ENCODE data around the gene MPND.
A peak's percentile ranks its signal among the peaks of the same experiment; 100 is the strongest.

Gene MPND

GRCh38 chr19:4369888-4370260, 26.5 kb downstream of the MPND start:
- peak overlapping the region; percentile 97 for H3K27ac Mint-ChIP-seq
- DNase-seq = peak; percentile 85
- peak overlapping the region; percentile 70 for H3K4me3 Mint-ChIP-seq
- H3K9me3 Mint-ChIP-seq = no peaks in the 10 kb centered on the region
- peaks cover 22% of the 10 kb centered on the region for H3K36me3 Mint-ChIP-seq
- CTCF ChIA-PET = interaction anchor here (0.8 to 2.0 kb wide), 5 partner anchors 16 to 30 kb away, joined by 3 to 6 read pairs (median 4); partner anchors contain the start of gene SH3GL1
- H3K27me3 Mint-ChIP-seq = no peaks in the 10 kb centered on the region
- H3K4me1 Mint-ChIP-seq = peaks cover 70% of the 10 kb centered on the region

DNA sequence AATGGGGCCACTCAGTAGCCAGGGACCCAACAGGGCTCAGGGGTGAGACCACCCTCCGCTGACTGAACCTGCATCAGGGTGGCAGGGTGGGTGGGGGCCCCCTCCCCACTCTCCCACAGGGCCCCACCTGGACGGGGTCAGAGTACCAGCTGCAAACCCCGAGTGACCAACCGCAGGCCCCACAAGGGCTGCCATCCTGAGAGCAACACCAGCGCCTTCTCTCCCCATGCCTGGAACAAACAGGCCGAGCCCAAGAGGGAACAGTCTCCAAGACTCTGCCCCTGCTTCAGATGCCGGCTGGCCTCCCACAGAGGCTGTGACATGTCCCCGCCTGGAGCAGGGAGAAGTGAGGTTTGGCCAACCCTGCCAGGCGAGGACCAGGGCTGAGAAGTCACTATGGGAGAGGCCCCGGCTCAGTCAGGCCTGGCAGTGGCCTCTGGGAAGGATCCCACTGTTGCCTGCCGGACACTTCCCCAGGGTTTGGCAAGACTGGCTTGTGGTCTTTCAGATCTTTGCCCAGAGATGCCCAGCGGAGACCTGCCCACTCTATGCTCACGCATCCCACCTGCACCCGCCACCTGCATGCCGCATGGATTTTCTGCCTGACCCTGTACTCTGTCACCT, 27.2 kb downstream of the MPND start:
- no peaks in the 10 kb centered on the region for H3K9me3 Mint-ChIP-seq
- H3K27me3 Mint-ChIP-seq = no peaks in the 10 kb centered on the region
- peak overlapping the region; percentile 97 for H3K27ac Mint-ChIP-seq
- no peak for DNase-seq
- H3K4me1 Mint-ChIP-seq = peaks cover 73% of the 10 kb centered on the region
- CTCF ChIA-PET = interaction anchor here (0.8 to 1.6 kb wide), 5 partner anchors 20 to 67 kb away, joined by 3 to 6 read pairs (median 3); partner anchors contain the start of gene SH3GL1
- peaks cover 21% of the 10 kb centered on the region for H3K36me3 Mint-ChIP-seq
- H3K4me3 Mint-ChIP-seq = peak overlapping the region; percentile 70

GRCh38 chr19:4371247-4372164, 28.1 kb downstream of the MPND start:
- Mint-ChIP-seq H3K9me3 (no peaks in the 10 kb centered on the region), H3K27me3 (no peaks in the 10 kb centered on the region), H3K4me1 (peaks cover 81% of the 10 kb centered on the region), H3K27ac (peak overlapping the region; percentile 97), H3K36me3 (peaks cover 29% of the 10 kb centered on the region), H3K4me3 (peak overlapping the region; percentile 70)
- CTCF ChIA-PET = interaction anchor here (0.9 to 1.0 kb wide), 2 partner anchors 29 to 68 kb away, joined by 3 read pairs; partner anchors contain the start of gene SH3GL1
- no peak for DNase-seq

DNA sequence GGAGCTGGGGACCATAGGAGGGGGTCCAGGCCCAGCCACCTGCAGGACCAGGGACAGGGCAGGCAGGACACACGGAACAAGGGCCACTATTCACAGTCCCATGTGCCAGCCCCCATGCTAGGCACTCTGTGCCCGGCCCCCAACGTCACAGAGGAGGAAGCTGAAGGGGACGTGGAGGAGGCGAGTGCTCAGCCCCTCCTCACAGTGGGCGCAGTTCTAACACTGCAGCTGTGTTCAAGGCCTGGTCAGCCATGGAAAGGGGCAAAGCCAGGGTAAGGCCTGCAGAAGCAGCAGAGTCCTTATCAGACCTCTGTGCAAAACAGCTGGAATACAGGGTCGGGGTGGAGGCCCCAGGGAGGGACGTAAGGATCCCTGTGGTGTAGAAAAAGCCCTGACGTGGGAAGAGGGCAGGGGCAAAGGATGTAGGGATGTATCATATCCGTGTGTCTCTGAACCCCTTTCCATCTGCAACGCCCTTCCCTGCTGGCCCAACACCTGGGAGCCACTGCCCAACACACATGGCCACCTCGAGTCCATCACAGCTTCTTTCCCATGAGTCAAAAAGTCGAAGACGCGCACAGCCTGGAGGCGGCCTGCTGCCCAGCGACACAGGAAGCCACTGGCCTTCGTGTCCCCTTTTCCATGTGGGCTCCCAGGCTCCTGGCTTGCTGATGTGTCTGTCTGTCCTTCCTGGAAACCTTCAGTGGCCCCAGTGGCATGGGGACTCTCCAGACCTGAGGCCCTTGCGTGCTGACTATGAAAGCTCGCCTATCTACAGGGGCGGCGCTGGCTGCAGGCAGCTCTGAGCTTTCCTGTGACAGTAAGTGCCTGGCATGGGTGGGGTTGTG, 29.0 kb downstream of the MPND start:
- Mint-ChIP-seq H3K27ac (peak overlapping the region; percentile 72), H3K4me1 (peaks cover 83% of the 10 kb centered on the region), H3K27me3 (no peaks in the 10 kb centered on the region), H3K4me3 (no peak overlapping the region), H3K9me3 (no peaks in the 10 kb centered on the region), H3K36me3 (peaks cover 33% of the 10 kb centered on the region)
- peak; percentile 18 for DNase-seq
- CTCF ChIA-PET = interaction anchor here (0.9 kb wide), 1 partner anchor 28 kb away, joined by 3 read pairs; the partner anchor contains the start of gene SH3GL1

DNA sequence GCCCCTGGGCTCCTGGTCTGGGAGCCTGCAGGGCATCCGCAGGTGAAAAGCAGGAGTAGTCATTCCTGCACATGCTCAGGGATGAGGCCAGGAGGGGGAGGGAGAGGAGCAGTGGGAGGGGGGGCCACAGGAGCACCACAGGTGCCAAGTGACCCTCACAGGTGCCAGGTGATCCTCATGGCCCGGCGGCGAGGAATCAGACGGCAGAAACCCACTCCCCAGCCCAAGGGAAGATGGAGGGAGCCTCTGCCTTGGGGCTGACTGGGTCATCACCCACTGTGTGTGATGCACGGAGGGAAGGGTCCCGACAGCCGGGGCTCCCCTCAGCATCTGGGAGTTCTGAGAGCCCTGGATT, 29.6 kb downstream of the MPND start:
- Mint-ChIP-seq H3K27me3 (no peaks in the 10 kb centered on the region), H3K27ac (peak overlapping the region; percentile 7), H3K36me3 (peaks cover 36% of the 10 kb centered on the region), H3K9me3 (no peaks in the 10 kb centered on the region), H3K4me1 (peaks cover 83% of the 10 kb centered on the region), H3K4me3 (no peak overlapping the region)
- CTCF ChIA-PET = no interaction called here
- no peak for DNase-seq

- Mint-ChIP-seq H3K27ac (peak overlapping the region; percentile 9), H3K9me3 (no peaks in the 10 kb centered on the region), H3K4me1 (peaks cover 81% of the 10 kb centered on the region), H3K4me3 (no peak overlapping the region), H3K36me3 (peaks cover 34% of the 10 kb centered on the region), H3K27me3 (no peaks in the 10 kb centered on the region)
- DNase-seq = no peak
- CTCF ChIA-PET = no interaction called here
These were observed 30.5 kb downstream of the MPND start for GRCh38 chr19:4373601-4374497.

DNA sequence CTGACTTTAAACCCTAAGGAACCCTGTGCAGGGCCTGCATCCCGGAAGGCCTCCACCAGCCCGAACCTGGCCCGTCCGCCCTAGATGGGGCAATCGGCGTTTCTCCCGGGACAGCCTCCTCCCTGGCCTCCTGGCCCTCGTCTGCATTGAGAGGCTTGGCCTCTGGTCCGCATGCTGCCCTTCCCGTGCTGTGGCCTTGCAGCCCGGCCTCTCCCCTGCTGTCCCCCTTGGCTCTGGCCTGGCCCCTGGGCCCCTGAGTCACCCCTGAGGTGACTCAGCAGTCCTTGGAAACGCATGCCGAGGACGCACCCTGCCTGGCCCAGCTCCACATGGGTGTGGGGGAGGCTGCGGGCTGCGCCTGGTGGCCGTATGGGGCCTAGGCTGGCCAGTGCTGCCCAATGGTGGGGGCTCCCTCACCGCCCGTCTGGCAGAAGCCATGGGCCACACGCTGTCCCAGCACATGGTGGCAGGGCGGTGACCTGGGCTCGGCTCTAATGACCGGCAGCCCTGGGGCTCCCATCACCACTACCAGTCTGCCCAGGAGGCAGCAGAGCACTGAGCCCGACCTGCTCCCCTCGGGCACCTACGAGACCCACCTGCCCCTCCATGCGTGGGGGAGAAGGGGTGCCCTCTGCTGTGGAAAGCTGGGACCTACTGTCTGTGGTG, 31.3 kb downstream of the MPND start:
- peaks cover 83% of the 10 kb centered on the region for H3K4me1 Mint-ChIP-seq
- H3K4me3 Mint-ChIP-seq = no peak overlapping the region
- H3K9me3 Mint-ChIP-seq = no peaks in the 10 kb centered on the region
- H3K27ac Mint-ChIP-seq = no peak overlapping the region
- DNase-seq = no peak
- CTCF ChIA-PET = no interaction called here
- H3K27me3 Mint-ChIP-seq = no peaks in the 10 kb centered on the region
- H3K36me3 Mint-ChIP-seq = peaks cover 40% of the 10 kb centered on the region

DNA sequence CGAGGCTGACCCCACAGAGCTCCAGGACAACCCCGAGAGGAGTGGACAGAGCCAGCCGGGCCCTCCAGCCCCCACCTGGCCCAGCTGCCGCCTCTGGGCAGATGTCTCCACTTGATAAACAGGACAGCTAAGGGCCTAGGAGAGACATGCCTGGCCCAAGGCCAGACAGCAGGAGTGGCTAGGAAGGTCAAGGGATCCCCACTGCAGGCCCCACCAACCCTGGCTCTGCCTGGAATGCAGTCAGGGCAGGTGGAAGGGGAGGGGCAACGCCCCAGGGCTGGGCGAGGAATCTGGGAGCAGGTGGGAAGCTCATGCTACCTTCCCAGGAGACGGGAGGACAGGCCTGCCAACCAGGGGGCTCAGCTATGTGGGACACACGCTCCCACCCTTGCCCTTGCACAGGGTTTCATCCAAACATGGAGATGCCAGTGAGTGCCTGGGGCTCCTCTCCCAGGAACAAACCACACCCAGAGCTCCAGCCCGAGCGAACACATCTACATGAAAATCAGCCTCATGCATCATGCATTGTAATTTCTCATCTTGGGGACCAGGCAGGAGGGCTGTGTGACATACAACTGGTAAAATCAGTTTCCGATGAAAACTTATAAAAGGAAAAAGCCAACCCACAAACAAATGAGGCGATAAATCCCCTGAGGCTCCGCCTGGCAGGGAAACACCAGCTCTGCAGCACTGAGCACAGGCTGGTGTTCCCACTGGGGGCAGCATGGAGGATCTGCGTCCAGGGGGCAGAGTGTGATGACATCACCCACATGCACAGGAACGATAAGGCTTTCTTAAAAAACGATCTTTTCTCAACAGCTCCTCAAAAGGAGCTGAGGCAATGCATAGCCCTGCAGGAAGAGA, 32.0 kb downstream of the MPND start:
- peaks cover 83% of the 10 kb centered on the region for H3K4me1 Mint-ChIP-seq
- peaks cover 45% of the 10 kb centered on the region for H3K36me3 Mint-ChIP-seq
- CTCF ChIA-PET = no interaction called here
- H3K4me3 Mint-ChIP-seq = no peak overlapping the region
- H3K27ac Mint-ChIP-seq = peak overlapping the region; percentile 37
- no peaks in the 10 kb centered on the region for H3K9me3 Mint-ChIP-seq
- DNase-seq = no peak
- H3K27me3 Mint-ChIP-seq = no peaks in the 10 kb centered on the region

GRCh38 chr19:4376028-4376670, 32.8 kb downstream of the MPND start:
- H3K9me3 Mint-ChIP-seq = no peaks in the 10 kb centered on the region
- CTCF ChIA-PET = no interaction called here
- H3K4me1 Mint-ChIP-seq = peaks cover 83% of the 10 kb centered on the region
- H3K36me3 Mint-ChIP-seq = peaks cover 41% of the 10 kb centered on the region
- peak overlapping the region; percentile 31 for H3K4me3 Mint-ChIP-seq
- H3K27ac Mint-ChIP-seq = peak overlapping the region; percentile 67
- no peaks in the 10 kb centered on the region for H3K27me3 Mint-ChIP-seq
- no peak for DNase-seq

DNA sequence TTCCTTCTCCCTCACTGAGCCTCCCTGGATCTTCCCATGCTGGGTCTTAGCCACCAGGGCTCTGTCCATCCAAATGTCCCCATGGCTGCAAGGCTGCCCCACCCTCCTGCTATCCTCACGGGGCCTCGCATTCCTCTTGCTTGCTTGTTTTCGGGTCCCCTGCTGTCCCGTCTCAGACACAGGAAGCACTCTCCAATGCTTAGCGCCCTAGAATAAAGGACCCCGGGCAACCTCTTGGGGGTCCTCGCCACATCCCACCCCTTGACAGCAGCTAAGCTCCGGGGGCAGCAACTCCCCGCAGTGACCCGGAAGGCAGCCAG, 33.3 kb downstream of the MPND start:
- Mint-ChIP-seq H3K27ac (peak overlapping the region; percentile 49), H3K36me3 (peaks cover 40% of the 10 kb centered on the region), H3K4me1 (peaks cover 81% of the 10 kb centered on the region), H3K27me3 (no peaks in the 10 kb centered on the region), H3K4me3 (peak overlapping the region; percentile 31), H3K9me3 (no peaks in the 10 kb centered on the region)
- CTCF ChIA-PET = no interaction called here
- no peak for DNase-seq

- no peaks in the 10 kb centered on the region for H3K9me3 Mint-ChIP-seq
- no peak for DNase-seq
- H3K4me3 Mint-ChIP-seq = peak overlapping the region; percentile 31
- peaks cover 40% of the 10 kb centered on the region for H3K36me3 Mint-ChIP-seq
- peak overlapping the region; percentile 49 for H3K27ac Mint-ChIP-seq
- peaks cover 80% of the 10 kb centered on the region for H3K4me1 Mint-ChIP-seq
- CTCF ChIA-PET = no interaction called here
- H3K27me3 Mint-ChIP-seq = no peaks in the 10 kb centered on the region
These were observed 33.8 kb downstream of the MPND start for GRCh38 chr19:4376991-4377781.

Measured in activated naive CD4-positive, alpha-beta T cell treated with anti-CD3 and anti-CD28 coated beads, Interleukin-2, amount 10 ng/mL, durations not matched to agents 7 days and 5 days (primary cell).